Rectal smooth muscle tissue (tissue), 1 donor: ENCODE results near the gene SF3A2.

Experiments
- H3K27ac ChIP-seq: one replicate; pipeline ENCODE4 v1.7.0; 2013; ENCODE audit warnings: low read depth, low read length, inconsistent platforms
- H3K27me3 ChIP-seq: one replicate; pipeline ENCODE4 v1.7.0; 2013; ENCODE audit warnings: low read length; ENCODE audit not compliant: control insufficient read depth, insufficient read depth
- H3K36me3 ChIP-seq: one replicate; pipeline ENCODE4 v1.7.0; 2013; ENCODE audit warnings: low read length; ENCODE audit not compliant: control insufficient read depth, insufficient read depth
- H3K4me1 ChIP-seq: one replicate; pipeline ENCODE4 v1.7.0; 2013; ENCODE audit warnings: low read length; ENCODE audit not compliant: control insufficient read depth, insufficient read depth
- H3K4me3 ChIP-seq: one replicate; pipeline ENCODE4 v1.7.0; 2013; ENCODE audit warnings: low read length
- H3K9ac ChIP-seq: one replicate; pipeline ENCODE4 v1.7.0; 2013; ENCODE audit warnings: low read length

SF3A2 gene, protein sequence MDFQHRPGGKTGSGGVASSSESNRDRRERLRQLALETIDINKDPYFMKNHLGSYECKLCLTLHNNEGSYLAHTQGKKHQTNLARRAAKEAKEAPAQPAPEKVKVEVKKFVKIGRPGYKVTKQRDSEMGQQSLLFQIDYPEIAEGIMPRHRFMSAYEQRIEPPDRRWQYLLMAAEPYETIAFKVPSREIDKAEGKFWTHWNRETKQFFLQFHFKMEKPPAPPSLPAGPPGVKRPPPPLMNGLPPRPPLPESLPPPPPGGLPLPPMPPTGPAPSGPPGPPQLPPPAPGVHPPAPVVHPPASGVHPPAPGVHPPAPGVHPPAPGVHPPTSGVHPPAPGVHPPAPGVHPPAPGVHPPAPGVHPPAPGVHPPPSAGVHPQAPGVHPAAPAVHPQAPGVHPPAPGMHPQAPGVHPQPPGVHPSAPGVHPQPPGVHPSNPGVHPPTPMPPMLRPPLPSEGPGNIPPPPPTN

DNA sequence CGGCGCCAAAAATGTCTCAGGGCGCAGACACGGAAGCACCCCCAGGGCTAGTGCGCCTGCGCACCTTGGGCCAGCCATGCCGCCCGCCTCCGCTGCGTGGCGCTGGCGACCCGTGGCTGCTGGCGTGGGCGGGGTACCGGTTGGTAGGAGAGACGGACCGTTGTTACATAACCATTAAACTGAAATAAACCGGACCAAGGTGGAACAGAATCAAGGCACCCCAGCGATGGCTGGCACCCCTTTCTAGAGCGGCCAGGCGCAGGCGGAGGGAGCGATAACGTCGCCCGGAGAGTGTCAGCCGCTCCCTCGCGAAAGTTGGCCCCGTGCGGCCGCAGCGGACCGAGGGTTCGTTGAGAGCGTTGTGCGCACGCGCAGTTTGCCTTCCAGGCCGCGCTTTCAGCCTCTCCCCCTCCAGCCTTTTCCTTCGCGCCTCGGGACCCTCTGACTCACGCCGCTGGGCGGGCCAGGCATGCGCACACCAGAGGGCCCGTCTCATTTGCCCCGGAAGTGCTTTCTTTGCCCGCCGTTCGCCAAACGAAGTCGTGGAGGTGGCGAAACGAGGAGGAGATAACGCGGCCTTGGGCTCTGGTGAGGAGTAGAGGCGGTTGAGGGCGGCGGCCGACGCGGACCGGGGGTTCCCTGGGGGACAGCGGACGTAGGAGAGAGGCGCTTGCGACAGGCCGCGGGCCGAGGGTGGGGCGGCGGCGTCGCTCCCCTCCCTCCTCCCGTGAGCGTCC lies at the start of gene SF3A2, which contains the start of gene PLEKHJ1:
Gene SF3A2, plus strand, starts transcription at position 511 of the 737 bp plus-strand sequence. CDS start 6,595 bp downstream, outside the sequence.
Gene PLEKHJ1, minus strand, starts transcription at position 16 of the 737 bp plus-strand sequence. CDS start 81 bp downstream, outside the sequence.
- Histone ChIP-seq H3K4me1 (peaks cover 35% of the 10 kb centered on the region), H3K4me3 (peak within 1 kb of the TSS; percentile 81), H3K27ac (peak within 1 kb of the TSS; percentile 99), H3K36me3 (peaks cover 10% of the 10 kb centered on the region), H3K27me3 (no peaks in the 10 kb centered on the region), H3K9ac (peak within 1 kb of the TSS; percentile 86)

DNA sequence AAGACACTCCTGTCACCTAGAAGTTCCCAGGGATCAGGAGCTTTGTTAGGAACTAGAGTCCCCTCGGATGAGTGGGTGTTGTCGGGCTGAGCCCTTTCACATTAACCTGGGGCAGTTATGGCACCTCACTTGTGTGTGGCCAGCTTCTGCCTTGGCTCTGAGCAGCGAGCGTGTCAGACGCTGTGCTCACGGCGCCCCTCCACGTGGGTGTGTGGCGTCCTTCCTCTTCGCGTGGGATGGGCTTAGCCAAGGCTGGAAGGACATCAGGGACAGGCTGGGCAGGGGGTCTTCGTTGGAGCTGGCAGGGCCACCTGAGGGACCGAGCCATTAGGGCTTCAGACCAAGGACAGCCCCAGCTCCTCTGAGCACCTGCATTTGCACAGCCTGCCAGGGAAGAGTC lies 49.5 kb upstream of the SF3A2 start:
- Histone ChIP-seq H3K4me3 (no peak overlapping the region), H3K36me3 (peaks cover 17% of the 10 kb centered on the region), H3K27me3 (no peaks in the 10 kb centered on the region), H3K9ac (no peak overlapping the region), H3K27ac (no peak overlapping the region), H3K4me1 (peaks cover 20% of the 10 kb centered on the region)

DNA sequence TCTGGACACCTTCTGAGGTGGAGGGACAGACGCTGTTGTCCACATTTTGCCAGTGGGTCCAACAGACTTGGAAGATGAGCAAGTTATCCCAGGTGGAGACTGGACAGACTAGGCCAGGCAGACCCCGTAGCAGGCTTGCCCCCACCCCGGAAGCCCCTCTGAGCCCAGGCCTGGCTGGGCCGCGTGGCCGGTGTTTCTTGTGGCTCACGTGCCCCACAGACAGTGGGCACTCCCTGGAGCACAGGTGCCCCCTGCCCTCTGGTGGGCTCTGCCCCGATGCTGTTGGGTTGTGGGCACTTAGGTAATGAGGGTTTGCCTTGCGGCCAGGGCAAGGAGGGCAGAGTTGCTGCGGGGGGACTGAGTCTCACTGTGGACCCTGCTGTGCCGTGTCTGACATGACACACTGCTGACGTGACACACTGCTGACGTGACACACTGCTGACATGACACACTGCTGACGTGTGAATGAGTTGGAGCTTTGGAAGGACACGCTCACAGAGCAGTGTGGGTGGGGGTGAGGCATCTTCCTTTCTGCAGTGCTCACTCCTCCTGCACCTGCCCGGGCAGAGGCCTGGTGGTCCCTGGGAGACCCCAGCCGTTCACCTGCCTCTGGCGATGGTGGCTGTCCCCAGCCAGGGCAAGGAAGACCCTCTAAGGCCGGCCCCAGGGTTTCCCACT lies 47.8 kb upstream of the SF3A2 start:
- H3K4me3 ChIP-seq, result no peak overlapping the region
- no peaks in the 10 kb centered on the region for H3K27me3 ChIP-seq
- peaks cover 23% of the 10 kb centered on the region for H3K36me3 ChIP-seq
- H3K4me1 ChIP-seq, result peaks cover 20% of the 10 kb centered on the region
- H3K27ac ChIP-seq, result no peak overlapping the region
- H3K9ac ChIP-seq, result no peak overlapping the region

DNA sequence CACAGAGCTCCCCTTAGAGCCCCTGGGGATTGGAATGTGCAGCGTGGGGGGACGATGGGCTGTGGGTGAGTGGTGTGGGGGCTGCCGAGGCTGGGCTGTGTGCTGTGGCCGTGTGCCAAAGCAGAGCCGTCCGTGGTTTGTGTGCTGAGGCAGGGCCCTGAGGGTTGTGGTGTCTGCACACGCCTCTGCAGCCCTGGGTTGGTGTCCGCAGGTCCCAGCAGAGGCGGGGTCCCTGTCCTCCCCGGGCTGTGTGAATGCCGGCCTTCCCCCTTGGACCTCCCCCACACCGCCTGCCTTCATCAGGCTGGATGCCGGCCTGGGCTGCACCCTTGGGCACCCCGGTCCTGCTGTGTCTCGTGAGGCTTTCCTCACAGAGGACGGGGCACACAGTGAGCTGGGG lies 46.7 kb upstream of the SF3A2 start:
- no peak overlapping the region for H3K9ac ChIP-seq
- peaks cover 27% of the 10 kb centered on the region for H3K36me3 ChIP-seq
- H3K27ac ChIP-seq, result no peak overlapping the region

DNA sequence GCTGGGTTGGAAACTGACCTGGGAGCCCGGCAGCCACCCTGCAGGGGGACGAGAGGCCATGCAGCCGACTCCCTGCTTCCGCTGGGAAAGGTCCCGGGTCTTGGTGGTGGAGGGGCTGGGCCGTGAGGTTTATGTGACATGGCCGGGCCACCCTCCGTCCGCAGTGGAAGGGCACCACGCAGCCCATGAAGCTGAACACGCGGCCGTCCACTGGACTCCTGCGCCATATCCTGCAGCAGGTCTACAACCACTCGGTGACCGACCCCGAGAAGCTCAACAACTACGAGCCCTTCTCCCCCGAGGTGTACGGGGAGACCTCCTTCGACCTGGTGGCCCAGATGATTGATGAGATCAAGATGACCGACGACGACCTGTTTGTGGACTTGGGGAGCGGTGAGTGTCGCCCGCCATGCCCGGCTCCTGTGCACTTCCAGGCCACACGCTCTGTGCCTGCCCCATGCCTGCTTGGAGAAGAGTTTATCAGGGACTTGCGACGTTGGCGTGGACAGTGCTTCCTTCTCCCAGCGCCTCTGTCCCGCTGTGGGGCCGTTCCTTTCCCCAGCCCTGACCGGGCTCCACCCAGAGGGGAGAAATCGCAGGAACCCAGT lies 45.7 kb upstream of the SF3A2 start:
- H3K36me3 ChIP-seq, result peaks cover 31% of the 10 kb centered on the region
- H3K27me3 ChIP-seq, result no peaks in the 10 kb centered on the region
- H3K4me3 ChIP-seq, result no peak overlapping the region
- H3K27ac ChIP-seq, result no peak overlapping the region
- peaks cover 13% of the 10 kb centered on the region for H3K4me1 ChIP-seq
- no peak overlapping the region for H3K9ac ChIP-seq

More for the DNA sequence above, 46.7 kb upstream of the SF3A2 start:
- H3K27me3 ChIP-seq, result no peaks in the 10 kb centered on the region
- H3K4me3 ChIP-seq, result no peak overlapping the region
- peaks cover 20% of the 10 kb centered on the region for H3K4me1 ChIP-seq

DNA sequence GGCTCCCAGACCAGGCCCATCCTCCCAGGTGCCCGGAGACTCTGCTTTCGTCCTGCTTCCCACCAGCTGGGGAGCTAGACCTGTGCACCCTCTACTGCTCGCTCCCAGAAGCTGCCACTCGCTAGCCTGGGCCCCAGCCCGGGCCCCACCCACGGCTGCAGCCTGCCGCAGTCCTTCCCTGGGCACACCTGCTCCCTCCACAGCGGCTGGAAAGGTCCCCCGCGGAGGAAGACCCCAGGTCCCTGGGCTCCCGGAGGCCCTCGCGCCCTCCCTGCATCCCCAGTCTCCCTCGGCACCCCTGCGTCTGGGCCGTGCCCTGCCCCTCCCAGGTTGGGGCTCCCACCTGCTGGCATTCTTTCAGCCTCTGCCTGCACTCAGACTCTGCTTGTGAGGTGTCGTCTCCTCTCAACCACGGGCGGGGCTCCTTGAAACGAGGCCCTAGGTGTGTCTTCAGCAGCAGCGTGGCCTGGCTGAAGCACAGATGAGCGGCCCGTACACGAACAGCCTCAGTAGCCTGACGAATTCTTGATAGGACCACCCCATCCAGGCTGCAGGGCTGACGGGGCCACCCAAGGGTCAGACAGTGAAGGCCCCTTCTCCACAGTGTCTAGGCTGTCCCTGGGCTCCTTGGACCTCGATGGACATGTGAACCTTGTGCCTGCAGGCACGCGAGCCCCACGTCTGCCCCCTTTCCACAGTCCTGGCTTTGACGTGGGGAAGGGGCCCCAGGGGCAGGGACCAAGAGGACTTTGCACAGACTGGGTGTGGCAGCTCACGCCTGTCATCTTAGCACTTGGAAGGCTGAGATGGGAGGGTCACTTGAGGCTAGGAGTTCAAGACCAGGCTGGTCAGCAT lies 44.9 kb upstream of the SF3A2 start:
- Histone ChIP-seq H3K36me3 (peaks cover 33% of the 10 kb centered on the region), H3K27me3 (no peaks in the 10 kb centered on the region), H3K9ac (no peak overlapping the region), H3K4me1 (peaks cover 7% of the 10 kb centered on the region), H3K27ac (no peak overlapping the region), H3K4me3 (no peak overlapping the region)

DNA sequence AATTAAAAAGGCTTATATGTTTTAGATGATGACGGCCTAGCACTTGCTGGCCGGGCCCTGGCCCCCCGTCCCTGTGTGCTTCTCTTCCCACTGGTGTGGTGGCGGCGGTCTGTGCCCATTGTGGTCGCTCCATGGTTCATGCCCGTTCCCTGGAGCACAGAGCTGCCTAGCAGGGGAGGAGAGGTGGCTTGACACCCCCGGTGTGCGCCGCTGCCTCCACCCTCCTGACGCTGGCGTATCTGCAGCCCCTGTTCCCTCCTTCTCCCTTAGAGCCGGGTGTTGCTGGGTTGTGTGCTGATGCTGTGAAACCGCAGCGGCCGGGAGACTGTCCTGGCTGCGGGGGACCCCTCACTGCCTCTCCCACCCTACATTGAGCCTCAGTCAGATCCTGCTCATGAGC lies 43.8 kb upstream of the SF3A2 start:
- Histone ChIP-seq H3K27me3 (no peaks in the 10 kb centered on the region), H3K4me3 (no peak overlapping the region), H3K4me1 (no peaks in the 10 kb centered on the region), H3K27ac (no peak overlapping the region), H3K36me3 (peaks cover 35% of the 10 kb centered on the region), H3K9ac (no peak overlapping the region)

DNA sequence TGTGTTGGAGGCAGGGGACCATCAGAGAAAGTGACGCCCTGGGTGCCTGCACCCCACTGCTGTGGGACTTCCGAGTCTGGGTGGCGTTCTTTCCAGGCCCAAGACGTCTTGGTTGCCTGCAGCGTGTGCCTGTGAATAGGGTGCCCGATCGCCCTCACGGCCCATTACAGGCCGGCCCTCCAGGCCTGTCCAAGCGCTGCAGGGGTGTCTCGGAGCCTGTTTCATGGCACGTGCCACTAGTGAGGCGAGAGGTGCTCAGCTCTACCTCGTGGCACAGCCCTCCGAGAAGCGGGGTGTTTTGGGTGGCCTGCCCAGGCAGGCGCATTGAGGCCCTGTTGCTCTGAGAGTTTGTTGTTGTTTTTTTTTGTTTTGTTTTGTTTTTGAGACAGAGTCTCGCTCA lies 42.8 kb upstream of the SF3A2 start:
- Histone ChIP-seq H3K27ac (no peak overlapping the region), H3K9ac (no peak overlapping the region), H3K36me3 (peaks cover 31% of the 10 kb centered on the region), H3K4me1 (no peaks in the 10 kb centered on the region), H3K27me3 (no peaks in the 10 kb centered on the region), H3K4me3 (no peak overlapping the region)

DNA sequence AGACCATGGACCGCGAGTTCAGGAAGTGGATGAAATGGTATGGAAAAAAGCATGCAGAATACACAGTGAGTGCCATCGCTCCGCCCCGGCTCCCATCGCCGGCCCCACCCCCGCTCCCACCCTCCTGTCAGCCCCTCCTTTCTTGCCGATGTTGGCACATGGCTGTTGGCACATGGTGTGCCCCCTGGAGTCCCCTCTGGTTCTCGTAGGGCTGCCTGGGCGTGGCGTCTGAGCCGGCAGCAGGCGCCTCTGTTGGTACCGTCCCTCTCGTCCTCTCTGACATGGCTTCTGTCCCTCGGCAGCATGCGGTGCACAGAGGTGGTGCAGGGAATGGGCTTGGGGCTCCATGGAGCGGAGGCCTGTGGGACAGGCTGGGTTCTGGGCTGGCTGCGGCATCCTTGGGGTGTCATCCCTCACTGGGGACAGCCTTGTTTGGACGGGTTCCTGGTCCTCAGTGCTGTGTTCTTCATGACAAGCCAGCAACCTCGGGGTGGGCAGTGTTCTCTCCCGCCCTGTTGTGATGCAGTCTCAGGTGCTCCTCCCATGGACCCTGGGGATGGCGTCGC lies 42.0 kb upstream of the SF3A2 start:
- Histone ChIP-seq H3K27ac (no peak overlapping the region), H3K4me1 (no peaks in the 10 kb centered on the region), H3K4me3 (no peak overlapping the region), H3K36me3 (peaks cover 28% of the 10 kb centered on the region), H3K27me3 (no peaks in the 10 kb centered on the region), H3K9ac (no peak overlapping the region)

DNA sequence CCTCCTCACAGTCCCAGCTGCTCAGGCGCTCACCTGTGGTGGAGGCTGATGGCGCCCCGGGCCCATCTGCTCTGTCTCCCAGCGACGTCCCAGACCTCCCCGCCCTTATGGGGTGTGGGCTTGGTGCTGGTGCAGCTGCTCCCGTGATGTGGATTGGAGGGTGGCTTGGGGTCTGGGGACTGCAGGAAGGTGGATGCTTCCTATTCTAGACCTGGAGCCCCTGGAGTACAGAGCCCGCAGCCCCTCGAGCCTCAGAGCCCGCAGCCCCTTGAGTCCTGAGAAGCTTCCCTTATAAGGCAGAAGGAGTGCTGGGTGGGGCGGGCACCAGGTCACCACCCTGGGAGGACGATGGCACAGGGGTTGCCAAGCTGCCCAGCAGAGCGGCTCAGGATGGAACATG lies 41.3 kb upstream of the SF3A2 start:
- Histone ChIP-seq H3K27ac (no peak overlapping the region), H3K27me3 (no peaks in the 10 kb centered on the region), H3K4me3 (no peak overlapping the region), H3K4me1 (no peaks in the 10 kb centered on the region), H3K9ac (no peak overlapping the region), H3K36me3 (peaks cover 28% of the 10 kb centered on the region)

DNA sequence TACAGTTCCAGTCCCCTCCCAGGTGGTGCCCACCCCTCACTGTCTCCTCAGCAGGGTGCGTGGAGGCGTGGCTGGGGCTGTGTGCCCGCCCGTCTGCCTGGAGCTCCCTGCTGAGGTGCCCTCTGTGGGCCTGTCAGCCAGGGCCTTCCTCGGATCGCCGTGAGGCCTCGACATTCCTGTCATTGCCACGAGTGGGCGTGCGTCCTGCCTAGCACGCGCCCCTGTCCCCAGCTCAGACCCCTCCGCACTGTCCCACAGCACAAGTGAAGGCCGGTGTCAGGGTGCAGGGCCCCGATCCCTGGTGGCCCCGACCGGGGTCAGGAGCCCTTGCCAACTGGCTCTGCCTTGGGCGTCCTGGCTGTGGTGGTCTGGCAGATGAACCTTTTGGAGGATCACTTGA lies 40.7 kb upstream of the SF3A2 start:
- Histone ChIP-seq H3K4me1 (no peaks in the 10 kb centered on the region), H3K9ac (no peak overlapping the region), H3K36me3 (peaks cover 28% of the 10 kb centered on the region), H3K4me3 (no peak overlapping the region), H3K27ac (no peak overlapping the region), H3K27me3 (no peaks in the 10 kb centered on the region)
